SH-SY5Y (cell line): Measurements from ENCODE around the gene KCNK16.

ENCODE experiments used
- GATA2 ChIP-seq: IDR thresholded peaks from 2 replicates; pipeline ENCODE4 v1.6.1; 2011; ENCODE audit warnings: mild to moderate bottlenecking, low read depth, low read length
- GATA3 ChIP-seq: IDR thresholded peaks from 2 replicates; pipeline ENCODE4 v1.6.1; 2011; ENCODE audit warnings: low read depth, mild to moderate bottlenecking, low read length, moderate library complexity

- TF ChIP-seq GATA3 = no peak
- no peak for TF ChIP-seq GATA2
These were observed 22.3 kb upstream of the KCNK16 start for GRCh38 chr6:39344821-39345280.
